ENCODE measurements around the gene ZNF385A. TPM values are rescaled to one million over a fixed set of nuclear protein-coding genes. Genes with fewer than 3 reads are reported as not detected.
A peak's percentile ranks its signal among the peaks of the same experiment; 100 is the strongest.

ZNF385A gene, protein sequence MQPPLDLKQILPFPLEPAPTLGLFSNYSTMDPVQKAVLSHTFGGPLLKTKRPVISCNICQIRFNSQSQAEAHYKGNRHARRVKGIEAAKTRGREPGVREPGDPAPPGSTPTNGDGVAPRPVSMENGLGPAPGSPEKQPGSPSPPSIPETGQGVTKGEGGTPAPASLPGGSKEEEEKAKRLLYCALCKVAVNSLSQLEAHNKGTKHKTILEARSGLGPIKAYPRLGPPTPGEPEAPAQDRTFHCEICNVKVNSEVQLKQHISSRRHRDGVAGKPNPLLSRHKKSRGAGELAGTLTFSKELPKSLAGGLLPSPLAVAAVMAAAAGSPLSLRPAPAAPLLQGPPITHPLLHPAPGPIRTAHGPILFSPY
- total RNA-seq, result 1 to 10 TPM; 5.0 to 6.9 TPM
- polyA plus RNA-seq (ENCODE audit: insufficient read length in 2 of 2), result 10 to 100 TPM; 38.2 to 40.8 TPM
- long read RNA-seq, donor 1, partial matches to known transcripts, result 0 of 6 reads
- long read RNA-seq, donor 1, other reads (novel, unspliced or antisense), result 0 of 6 reads
- long read RNA-seq, donor 2, partial matches to known transcripts, result 0 of 3 reads
- long read RNA-seq, donor 2, other reads (novel, unspliced or antisense), result 0 of 3 reads
- long read RNA-seq, donor 3, partial matches to known transcripts, result 5 of 7 reads
- long read RNA-seq, donor 3, other reads (novel, unspliced or antisense), result 0 of 7 reads
- long read RNA-seq, donor 4, partial matches to known transcripts, result 0 of 1 reads
- long read RNA-seq, donor 4, other reads (novel, unspliced or antisense), result 0 of 1 reads

DNA sequence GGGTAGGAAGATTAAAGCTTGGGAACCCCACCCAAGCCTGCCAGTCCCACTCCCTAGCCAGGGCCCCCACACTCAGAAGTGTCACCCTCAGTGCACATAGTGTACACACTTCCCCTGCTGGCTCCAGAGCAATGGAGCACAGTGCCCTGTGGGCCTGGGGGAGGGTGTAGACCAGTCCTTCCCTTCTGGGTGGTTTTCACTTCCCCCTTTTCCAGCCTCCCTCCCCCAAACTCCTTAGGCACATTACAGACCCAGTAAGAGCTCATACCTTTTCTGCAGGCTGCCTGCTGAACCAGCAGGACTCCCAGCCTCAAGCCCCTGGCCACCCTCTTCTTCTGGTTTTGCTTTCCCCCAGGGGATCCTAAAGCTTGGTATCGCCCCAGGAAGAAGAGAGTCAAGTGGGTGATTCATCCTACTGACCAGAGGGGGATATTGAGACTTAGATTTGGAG is at the start of gene ZNF385A:
Gene ZNF385A (minus strand): TSS at position 143 of the 451 bp plus-strand sequence. CDS start 219 bp downstream, outside the sequence.
- H3K36me3 ChIP-seq (ENCODE audit: control insufficient read depth, insufficient read depth, low read length), result peaks cover 4% of the 10 kb centered on the region
- no CpG with 5 or more reads among the region's 1 CpG for WGBS (ENCODE audit: insufficient coverage)
- H3K9me3 ChIP-seq (ENCODE audit: control insufficient read depth, insufficient read depth, low read length), result no peaks in the 10 kb centered on the region
- peaks cover 34% of the 10 kb centered on the region for H3K4me1 ChIP-seq (ENCODE audit: control insufficient read depth, insufficient read depth, low read length)
- no peak for DNase-seq (ENCODE audit: low read depth in 4 of 6, low spot score in 6 of 6)
- peak within 1 kb of the TSS; percentile 61 for H3K27ac ChIP-seq (ENCODE audit: low read depth, low read length)
- H3K27me3 ChIP-seq (ENCODE audit: control insufficient read depth, insufficient read depth, low read length), result no peaks in the 10 kb centered on the region
- no peak within 1 kb of the TSS for H3K4me3 ChIP-seq (ENCODE audit: low read depth, low read length)

DNA sequence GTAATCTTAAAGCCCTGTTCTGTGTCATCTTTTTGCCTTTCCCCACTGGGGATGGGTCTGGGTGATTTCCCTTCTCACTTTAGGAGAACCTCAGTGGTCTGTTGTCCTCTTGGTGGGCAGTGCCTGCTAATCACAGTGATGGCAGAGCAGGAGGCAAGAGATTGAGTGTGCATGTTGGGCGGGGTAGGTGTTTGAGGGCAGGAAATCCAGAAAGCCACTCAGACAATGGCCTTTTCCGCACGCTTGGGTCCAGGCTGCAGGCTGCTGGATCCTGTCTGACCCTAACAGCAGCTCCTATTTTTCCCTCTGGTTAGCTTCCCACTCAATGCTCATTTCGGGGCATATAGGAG is 48.3 kb upstream of the ZNF385A start:
- no peaks in the 10 kb centered on the region for H3K36me3 ChIP-seq (ENCODE audit: control insufficient read depth, insufficient read depth, low read length)
- H3K4me3 ChIP-seq (ENCODE audit: low read depth, low read length), result no peak overlapping the region
- DNase-seq (ENCODE audit: low read depth in 4 of 6, low spot score in 6 of 6), result no peak
- WGBS (ENCODE audit: insufficient coverage), result 93% methylated on average over 3 of the region's 4 CpGs
- no peaks in the 10 kb centered on the region for H3K9me3 ChIP-seq (ENCODE audit: control insufficient read depth, insufficient read depth, low read length)
- no peak overlapping the region for H3K27ac ChIP-seq (ENCODE audit: low read depth, low read length)
- no peaks in the 10 kb centered on the region for H3K27me3 ChIP-seq (ENCODE audit: control insufficient read depth, insufficient read depth, low read length)
- peaks cover 17% of the 10 kb centered on the region for H3K4me1 ChIP-seq (ENCODE audit: control insufficient read depth, insufficient read depth, low read length)

DNA sequence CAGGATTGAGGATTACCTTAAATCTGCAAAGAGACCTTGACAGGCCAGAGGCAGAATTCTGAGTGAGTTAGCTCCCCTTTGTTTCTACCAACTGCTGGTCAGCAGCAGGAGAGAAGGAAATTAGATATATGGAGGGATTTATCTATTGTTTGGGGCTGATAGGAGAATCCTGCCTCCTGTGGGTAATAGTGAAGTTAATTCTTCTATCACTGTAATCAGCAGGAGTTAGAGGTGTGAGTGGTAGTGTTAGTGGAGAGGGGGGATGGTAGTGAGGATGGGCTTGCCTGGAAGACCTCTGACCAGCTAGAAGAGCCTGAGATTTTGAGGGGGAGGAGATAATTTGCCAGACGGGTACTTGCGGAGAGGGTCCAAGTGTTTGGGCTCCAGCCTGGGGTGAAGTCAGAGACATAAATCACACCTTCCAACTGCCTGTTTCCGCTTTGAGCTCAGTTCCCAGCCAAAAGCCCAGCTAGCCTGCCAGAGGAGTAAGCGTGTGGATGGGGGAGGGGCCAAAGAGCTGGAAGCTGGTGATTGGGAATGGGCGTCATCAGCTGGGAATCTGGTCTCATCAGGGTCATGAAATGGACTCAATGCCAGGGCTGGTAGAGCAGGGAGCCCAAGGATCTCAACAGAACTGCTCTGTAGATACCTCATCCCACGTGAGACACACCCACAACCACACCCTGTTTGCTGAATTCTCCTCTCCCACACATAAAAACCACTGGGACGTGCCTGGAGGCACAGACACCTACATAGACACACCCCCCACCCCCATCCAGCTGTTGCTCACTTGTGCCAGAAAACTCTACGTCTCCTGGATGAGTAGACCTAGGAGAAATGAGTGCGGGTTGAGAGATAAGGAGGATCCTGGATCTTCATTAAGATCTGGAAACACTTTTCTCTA is 47.6 kb upstream of the ZNF385A start:
- Histone ChIP-seq H3K4me3 (ENCODE audit: low read depth, low read length) (no peak overlapping the region), H3K36me3 (ENCODE audit: control insufficient read depth, insufficient read depth, low read length) (no peaks in the 10 kb centered on the region), H3K27me3 (ENCODE audit: control insufficient read depth, insufficient read depth, low read length) (no peaks in the 10 kb centered on the region), H3K4me1 (ENCODE audit: control insufficient read depth, insufficient read depth, low read length) (peaks cover 18% of the 10 kb centered on the region), H3K9me3 (ENCODE audit: control insufficient read depth, insufficient read depth, low read length) (no peaks in the 10 kb centered on the region), H3K27ac (ENCODE audit: low read depth, low read length) (no peak overlapping the region)
- 48% methylated on average over 4 of the region's 9 CpGs for WGBS (ENCODE audit: insufficient coverage)
- peak in 1 of 6 donors; percentile 45 for DNase-seq (ENCODE audit: low read depth in 4 of 6, low spot score in 6 of 6)

DNA sequence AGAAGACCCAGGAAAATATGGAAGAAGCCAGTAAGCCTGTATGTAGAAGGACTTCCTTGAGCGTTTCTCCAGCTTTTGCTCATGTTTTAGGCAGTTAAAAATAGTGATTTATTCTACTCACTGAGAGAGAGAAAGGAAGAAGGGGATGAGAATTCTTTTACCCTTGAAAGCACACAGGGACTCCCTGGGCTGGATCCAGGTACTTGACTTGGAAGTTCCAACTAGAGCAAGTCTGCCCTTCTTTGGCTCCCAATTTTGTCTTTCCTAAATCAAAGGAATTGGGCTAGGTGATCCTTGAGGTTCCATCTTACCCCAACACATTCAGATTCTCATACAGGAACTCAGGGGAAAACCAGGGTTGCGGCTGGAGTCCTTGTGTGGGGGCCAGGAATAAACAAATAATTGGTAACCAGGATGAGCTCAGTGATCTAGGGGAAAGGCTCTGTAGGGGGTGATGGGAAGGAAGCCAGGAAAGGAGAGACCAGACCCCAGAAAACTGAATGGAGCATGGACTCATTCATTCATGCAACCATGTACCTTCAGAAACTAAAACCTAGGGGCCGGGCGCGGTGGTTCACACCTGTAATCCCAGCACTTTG is 46.0 kb upstream of the ZNF385A start:
- DNase-seq (ENCODE audit: low read depth in 4 of 6, low spot score in 6 of 6), result no peak
- no peaks in the 10 kb centered on the region for H3K36me3 ChIP-seq (ENCODE audit: control insufficient read depth, insufficient read depth, low read length)
- no peaks in the 10 kb centered on the region for H3K9me3 ChIP-seq (ENCODE audit: control insufficient read depth, insufficient read depth, low read length)
- H3K27ac ChIP-seq (ENCODE audit: low read depth, low read length), result no peak overlapping the region
- H3K27me3 ChIP-seq (ENCODE audit: control insufficient read depth, insufficient read depth, low read length), result peaks cover 3% of the 10 kb centered on the region
- no peak overlapping the region for H3K4me3 ChIP-seq (ENCODE audit: low read depth, low read length)
- WGBS (ENCODE audit: insufficient coverage), result 91% methylated on average over 4 of the region's 5 CpGs
- peaks cover 18% of the 10 kb centered on the region for H3K4me1 ChIP-seq (ENCODE audit: control insufficient read depth, insufficient read depth, low read length)

DNA sequence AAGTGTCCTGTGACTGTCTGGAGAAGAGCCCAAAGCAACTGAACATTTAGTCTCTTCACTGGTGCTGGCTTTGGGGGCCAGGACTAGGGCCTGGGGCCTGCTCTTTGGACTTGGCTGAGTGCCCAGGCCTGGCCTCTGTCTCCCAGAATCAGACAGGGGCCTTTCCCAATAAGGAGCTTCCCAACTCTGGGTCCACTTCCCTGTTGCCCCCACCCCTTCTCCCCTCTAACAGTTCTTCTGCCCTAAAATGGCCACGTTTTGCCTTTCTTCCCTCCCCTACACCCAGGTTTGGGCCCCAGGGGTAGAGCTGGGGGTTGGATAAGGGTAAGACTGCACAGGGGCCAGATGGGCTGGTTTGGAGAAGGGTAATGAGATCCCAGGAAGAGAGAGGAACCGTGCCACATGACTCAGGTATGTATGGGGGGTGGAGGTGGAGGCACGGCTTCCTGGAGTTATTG is 44.5 kb upstream of the ZNF385A start:
- Histone ChIP-seq H3K4me1 (ENCODE audit: control insufficient read depth, insufficient read depth, low read length) (peaks cover 18% of the 10 kb centered on the region), H3K27ac (ENCODE audit: low read depth, low read length) (no peak overlapping the region), H3K9me3 (ENCODE audit: control insufficient read depth, insufficient read depth, low read length) (no peaks in the 10 kb centered on the region), H3K27me3 (ENCODE audit: control insufficient read depth, insufficient read depth, low read length) (peaks cover 3% of the 10 kb centered on the region), H3K4me3 (ENCODE audit: low read depth, low read length) (no peak overlapping the region), H3K36me3 (ENCODE audit: control insufficient read depth, insufficient read depth, low read length) (no peaks in the 10 kb centered on the region)
- WGBS (ENCODE audit: insufficient coverage), result no CpG with 5 or more reads among the region's 3 CpGs
- no peak for DNase-seq (ENCODE audit: low read depth in 4 of 6, low spot score in 6 of 6)

DNA sequence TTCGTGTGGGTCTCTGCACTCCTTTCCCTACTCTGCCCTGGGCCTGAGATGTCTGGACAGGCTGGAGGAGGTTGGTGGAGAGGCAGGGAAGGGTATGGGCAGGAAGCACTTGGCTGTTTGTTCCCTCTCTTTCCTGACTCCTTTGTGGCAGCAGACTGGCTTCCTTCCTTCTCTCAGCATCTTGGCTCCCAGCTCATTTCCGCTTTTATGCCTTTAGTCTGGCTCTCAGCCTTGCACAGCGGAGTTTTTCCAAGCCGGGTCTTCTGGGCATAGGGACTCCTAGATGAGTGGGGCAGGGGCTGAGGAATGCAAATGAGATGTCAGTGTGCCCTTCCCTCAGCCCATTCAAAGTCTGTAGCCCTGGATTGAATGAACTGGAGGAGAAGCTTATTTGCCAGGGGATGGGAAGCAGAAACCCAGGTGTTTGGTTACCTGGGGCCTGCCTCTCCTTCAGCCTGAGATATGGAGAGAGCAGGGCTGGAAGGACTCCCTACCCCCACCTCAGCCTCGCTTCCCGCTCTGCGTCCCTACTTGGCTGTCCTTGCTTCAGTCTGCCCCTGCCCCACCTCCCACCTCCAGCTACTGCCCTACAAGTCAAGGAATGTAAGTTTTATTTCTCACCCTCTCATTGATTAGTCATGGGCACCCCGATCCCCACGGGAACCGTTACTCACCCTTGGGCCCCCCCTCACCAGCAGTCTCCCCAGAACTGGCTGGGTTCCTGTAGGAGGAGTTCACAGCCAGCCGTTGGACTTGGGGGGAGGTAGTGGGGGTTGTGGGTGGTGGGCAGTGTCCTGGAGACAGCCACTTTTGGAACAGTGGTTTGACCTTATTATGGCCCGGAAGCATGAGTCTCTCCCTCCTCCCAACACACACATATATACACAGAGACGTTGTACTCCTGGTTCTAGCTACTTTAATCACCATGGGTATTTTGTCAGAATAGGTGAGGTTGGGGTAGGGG is 43.8 kb upstream of the ZNF385A start:
- Histone ChIP-seq H3K9me3 (ENCODE audit: control insufficient read depth, insufficient read depth, low read length) (no peaks in the 10 kb centered on the region), H3K27ac (ENCODE audit: low read depth, low read length) (no peak overlapping the region), H3K4me1 (ENCODE audit: control insufficient read depth, insufficient read depth, low read length) (peaks cover 18% of the 10 kb centered on the region), H3K4me3 (ENCODE audit: low read depth, low read length) (no peak overlapping the region), H3K36me3 (ENCODE audit: control insufficient read depth, insufficient read depth, low read length) (no peaks in the 10 kb centered on the region), H3K27me3 (ENCODE audit: control insufficient read depth, insufficient read depth, low read length) (peaks cover 3% of the 10 kb centered on the region)
- peak in 2 of 6 donors; percentile 35 to 77 for DNase-seq (ENCODE audit: low read depth in 4 of 6, low spot score in 6 of 6)
- WGBS (ENCODE audit: insufficient coverage), result 48% methylated on average over 7 of the region's 13 CpGs

DNA sequence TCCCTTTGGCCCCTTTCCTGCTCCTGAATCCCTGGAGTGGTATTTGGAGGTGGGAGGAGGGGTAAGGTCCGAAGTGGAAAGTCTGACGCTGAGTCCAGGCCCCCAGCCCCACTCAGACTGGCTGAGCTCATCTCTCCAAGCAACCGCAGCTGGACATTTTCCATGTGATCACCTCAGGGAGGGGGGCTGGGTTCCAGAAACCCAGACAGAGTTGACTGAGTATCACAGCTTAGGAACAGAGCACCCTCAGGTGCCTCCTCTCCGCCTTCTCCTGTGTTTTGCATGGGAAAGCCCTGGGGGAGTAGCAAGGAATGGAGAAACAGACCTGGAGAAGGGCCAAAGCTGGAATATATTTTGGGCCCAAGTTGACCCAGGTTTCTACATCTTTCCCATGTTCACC is 42.6 kb upstream of the ZNF385A start:
- peaks cover 3% of the 10 kb centered on the region for H3K27me3 ChIP-seq (ENCODE audit: control insufficient read depth, insufficient read depth, low read length)
- H3K36me3 ChIP-seq (ENCODE audit: control insufficient read depth, insufficient read depth, low read length), result no peaks in the 10 kb centered on the region
- H3K27ac ChIP-seq (ENCODE audit: low read depth, low read length), result no peak overlapping the region
- WGBS (ENCODE audit: insufficient coverage), result 100% methylated on average over 2 of the region's 4 CpGs
- no peak for DNase-seq (ENCODE audit: low read depth in 4 of 6, low spot score in 6 of 6)
- H3K4me3 ChIP-seq (ENCODE audit: low read depth, low read length), result no peak overlapping the region
- H3K9me3 ChIP-seq (ENCODE audit: control insufficient read depth, insufficient read depth, low read length), result no peaks in the 10 kb centered on the region
- peaks cover 15% of the 10 kb centered on the region for H3K4me1 ChIP-seq (ENCODE audit: control insufficient read depth, insufficient read depth, low read length)

DNA sequence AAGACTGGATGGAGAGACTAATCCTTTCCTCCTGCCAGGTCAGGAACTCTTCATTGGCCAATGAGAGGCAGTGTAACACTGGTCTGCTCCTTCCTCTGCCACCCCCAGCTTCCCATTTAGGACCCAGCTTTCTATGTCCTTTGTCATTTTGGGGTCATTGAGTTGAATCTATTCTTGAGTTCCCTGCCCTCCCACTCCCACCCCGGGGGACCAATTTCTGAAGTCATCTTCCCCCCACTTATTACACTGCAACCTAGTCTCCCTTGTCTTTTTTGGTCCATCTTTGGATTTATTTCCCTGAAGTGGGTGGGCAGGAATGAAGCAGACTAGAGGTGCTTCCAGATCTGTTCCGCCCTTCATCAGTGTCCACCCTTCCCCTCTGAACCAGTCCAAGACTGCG is 42.2 kb upstream of the ZNF385A start:
- Histone ChIP-seq H3K36me3 (ENCODE audit: control insufficient read depth, insufficient read depth, low read length) (no peaks in the 10 kb centered on the region), H3K27ac (ENCODE audit: low read depth, low read length) (no peak overlapping the region), H3K4me3 (ENCODE audit: low read depth, low read length) (no peak overlapping the region), H3K9me3 (ENCODE audit: control insufficient read depth, insufficient read depth, low read length) (no peaks in the 10 kb centered on the region), H3K27me3 (ENCODE audit: control insufficient read depth, insufficient read depth, low read length) (peaks cover 3% of the 10 kb centered on the region), H3K4me1 (ENCODE audit: control insufficient read depth, insufficient read depth, low read length) (peaks cover 14% of the 10 kb centered on the region)
- no peak for DNase-seq (ENCODE audit: low read depth in 4 of 6, low spot score in 6 of 6)
- WGBS (ENCODE audit: insufficient coverage), result no CpG with 5 or more reads among the region's 3 CpGs
